Activated naive CD4-positive, alpha-beta T cell treated with Interleukin-2 at 50 U/mL for 16 hours (primary cell): ENCODE data around the gene PIP4K2A.

Experiments used
- DNase-seq: peaks from one replicate; pipeline ENCODE4 v3.0.0-alpha.2; 2020

The PIP4K2A gene

GRCh38 chr10:22662733-22663330 lies 51.5 kb downstream of the PIP4K2A start:
- DNase-seq: no peak

GRCh38 chr10:22659866-22660265 lies 54.5 kb downstream of the PIP4K2A start:
- no peak for DNase-seq

GRCh38 chr10:22658745-22659410 lies 55.5 kb downstream of the PIP4K2A start:
- no peak for DNase-seq

GRCh38 chr10:22657566-22658225 lies 56.7 kb downstream of the PIP4K2A start:
- no peak for DNase-seq

- DNase-seq: no peak
These were observed 57.4 kb downstream of the PIP4K2A start for GRCh38 chr10:22657024-22657423.

- DNase-seq: no peak
These were observed 58.3 kb downstream of the PIP4K2A start for GRCh38 chr10:22656036-22656435.

GRCh38 chr10:22655312-22655981 lies 58.9 kb downstream of the PIP4K2A start:
- peak; percentile 38 for DNase-seq

GRCh38 chr10:22652988-22653481 lies 61.3 kb downstream of the PIP4K2A start:
- peak; percentile 46 for DNase-seq

GRCh38 chr10:22651276-22651980 lies 63.0 kb downstream of the PIP4K2A start:
- peak; percentile 49 for DNase-seq

GRCh38 chr10:22649994-22650393 lies 64.4 kb downstream of the PIP4K2A start:
- no peak for DNase-seq

GRCh38 chr10:22649390-22649841 lies 65.0 kb downstream of the PIP4K2A start:
- peak; percentile 54 for DNase-seq

GRCh38 chr10:22648547-22648961 lies 65.8 kb downstream of the PIP4K2A start:
- DNase-seq: no peak

- DNase-seq: no peak
These were observed 67.1 kb downstream of the PIP4K2A start for GRCh38 chr10:22647244-22647643.

GRCh38 chr10:22646388-22646853 lies 68.0 kb downstream of the PIP4K2A start:
- no peak for DNase-seq

- no peak for DNase-seq
These were observed 70.2 kb downstream of the PIP4K2A start for GRCh38 chr10:22644222-22644621.

GRCh38 chr10:22643775-22644174 lies 70.6 kb downstream of the PIP4K2A start:
- DNase-seq: no peak

GRCh38 chr10:22643116-22643515 lies 71.3 kb downstream of the PIP4K2A start:
- no peak for DNase-seq

- DNase-seq: no peak
These were observed 72.6 kb downstream of the PIP4K2A start for GRCh38 chr10:22641743-22642142.

GRCh38 chr10:22640359-22640758 lies 74.0 kb downstream of the PIP4K2A start:
- DNase-seq: no peak

GRCh38 chr10:22638863-22639262 lies 75.5 kb downstream of the PIP4K2A start:
- DNase-seq: no peak

- no peak for DNase-seq
These were observed 76.9 kb downstream of the PIP4K2A start for GRCh38 chr10:22637491-22637890.

- no peak for DNase-seq
These were observed 78.7 kb downstream of the PIP4K2A start for GRCh38 chr10:22635650-22636049.
